Stimulated activated naive CD8-positive, alpha-beta T cell treated with anti-CD3 and anti-CD28 coated beads, Interleukin-15, Interleukin-2, amounts not matched to agents 100 ng/mL and 50 ng/mL, for 24 hours (primary cell): ENCODE results near the gene ARSG.

Experiments
- H3K27ac Mint-ChIP-seq: one replicate; pipeline ENCODE4 v1.8.0; 2021; ENCODE audit warnings: mild to moderate bottlenecking, mixed read lengths
- H3K27me3 Mint-ChIP-seq: one replicate; pipeline ENCODE4 v1.8.0; 2021; ENCODE audit warnings: mixed read lengths
- H3K36me3 Mint-ChIP-seq: one replicate; pipeline ENCODE4 v1.8.0; 2021; ENCODE audit warnings: low read depth, mixed read lengths
- H3K4me1 Mint-ChIP-seq: one replicate; pipeline ENCODE4 v1.8.0; 2021; ENCODE audit warnings: low read depth, mixed read lengths
- H3K4me3 Mint-ChIP-seq: one replicate; pipeline ENCODE4 v1.8.0; 2021; ENCODE audit warnings: mild to moderate bottlenecking, mixed read lengths
- H3K9me3 Mint-ChIP-seq: one replicate; pipeline ENCODE4 v1.8.0; 2021; ENCODE audit warnings: mixed read lengths

Gene ARSG

DNA sequence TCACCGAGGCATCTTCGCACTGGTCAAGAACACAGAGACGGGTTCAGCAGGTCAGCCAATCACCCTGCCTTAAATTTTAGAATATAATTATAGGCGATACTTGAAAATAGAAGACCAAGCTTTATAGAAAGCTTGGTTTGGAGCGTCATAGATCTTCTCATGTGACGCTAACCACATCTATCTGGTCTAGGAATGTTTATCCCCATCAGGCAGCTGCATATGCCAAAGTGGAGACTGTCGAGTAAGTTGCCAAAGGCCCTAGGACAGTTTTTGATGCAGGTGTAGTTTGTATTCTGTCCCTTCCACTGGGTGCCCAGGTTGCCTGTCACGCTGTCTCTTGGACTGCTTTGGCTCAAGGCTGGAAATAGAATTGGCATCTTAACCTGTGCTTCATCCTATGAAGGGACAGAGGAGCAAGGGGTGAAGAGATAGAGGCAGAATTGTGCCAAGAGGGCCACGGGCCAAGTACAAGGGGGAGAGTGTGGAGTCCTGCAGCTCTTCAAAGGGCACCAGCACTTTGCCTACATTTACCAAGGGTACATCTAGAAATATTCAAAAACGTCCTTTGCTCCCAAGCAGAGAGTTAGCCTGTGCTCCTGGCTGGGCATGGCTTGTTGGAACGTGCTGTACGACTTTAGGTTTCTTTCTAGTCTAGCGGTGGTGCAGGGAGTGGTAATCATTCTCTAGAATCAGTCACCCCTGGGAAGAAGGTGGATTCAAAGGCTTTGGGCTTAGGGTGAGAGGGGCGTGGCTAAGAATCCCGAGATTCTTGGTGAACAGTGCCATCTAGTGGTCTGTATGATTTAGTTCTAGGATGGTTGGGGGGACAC is 171.3 kb downstream of the ARSG start:
- peaks cover 58% of the 10 kb centered on the region for H3K4me1 Mint-ChIP-seq
- no peak overlapping the region for H3K27ac Mint-ChIP-seq

GRCh38 chr17:68463211-68464019 is 172.1 kb downstream of the ARSG start:
- Mint-ChIP-seq H3K27ac (no peak overlapping the region), H3K9me3 (no peaks in the 10 kb centered on the region), H3K4me1 (peaks cover 51% of the 10 kb centered on the region), H3K36me3 (no peaks in the 10 kb centered on the region), H3K27me3 (no peaks in the 10 kb centered on the region), H3K4me3 (no peak overlapping the region)

More for the DNA sequence above, 171.3 kb downstream of the ARSG start:
- no peaks in the 10 kb centered on the region for H3K27me3 Mint-ChIP-seq
- H3K4me3 Mint-ChIP-seq = no peak overlapping the region
- H3K9me3 Mint-ChIP-seq = no peaks in the 10 kb centered on the region
- H3K36me3 Mint-ChIP-seq = no peaks in the 10 kb centered on the region

DNA sequence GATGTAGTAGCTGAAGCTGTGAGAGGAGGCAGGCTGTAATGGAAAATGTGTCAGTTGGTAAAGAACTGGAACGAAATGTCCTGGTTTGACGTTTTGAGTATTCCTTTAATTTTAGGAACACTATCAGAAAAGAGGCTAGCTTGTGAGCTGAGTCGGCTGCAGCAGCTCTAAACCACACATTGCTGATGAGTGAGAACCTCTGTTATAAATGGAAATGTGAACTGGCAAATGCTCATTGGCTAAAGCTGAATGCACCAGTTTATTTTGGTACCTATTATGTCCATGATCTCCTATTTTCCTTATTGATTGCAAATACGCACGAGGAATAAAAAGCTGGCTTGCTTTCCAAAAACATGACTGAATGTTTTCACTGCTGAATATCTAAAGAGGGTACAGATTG is 177.0 kb downstream of the ARSG start:
- Mint-ChIP-seq H3K27me3 (no peaks in the 10 kb centered on the region), H3K36me3 (no peaks in the 10 kb centered on the region), H3K4me3 (no peak overlapping the region), H3K9me3 (no peaks in the 10 kb centered on the region), H3K27ac (no peak overlapping the region), H3K4me1 (peaks cover 6% of the 10 kb centered on the region)

- H3K9me3 Mint-ChIP-seq = no peaks in the 10 kb centered on the region
- H3K4me3 Mint-ChIP-seq = no peak overlapping the region
- H3K27me3 Mint-ChIP-seq = no peaks in the 10 kb centered on the region
- H3K27ac Mint-ChIP-seq = no peak overlapping the region
- H3K4me1 Mint-ChIP-seq = peaks cover 6% of the 10 kb centered on the region
- H3K36me3 Mint-ChIP-seq = no peaks in the 10 kb centered on the region
Measured at GRCh38 chr17:68468788-68469187, 177.5 kb downstream of the ARSG start.
